ENCODE data around the gene GNB1L. TPM values are rescaled to one million over a fixed set of nuclear protein-coding genes. Genes with fewer than 3 reads are reported as not detected.
A peak's percentile ranks its signal among the peaks of the same experiment; 100 is the strongest.

GNB1L gene
- total and polyA plus RNA-seq, 9 of the 15 experiments (the other 6 are each of a cell fraction or from before 2014, with no cell fraction given) = 0.56 to 50.5 (median 10.2) TPM

DNA sequence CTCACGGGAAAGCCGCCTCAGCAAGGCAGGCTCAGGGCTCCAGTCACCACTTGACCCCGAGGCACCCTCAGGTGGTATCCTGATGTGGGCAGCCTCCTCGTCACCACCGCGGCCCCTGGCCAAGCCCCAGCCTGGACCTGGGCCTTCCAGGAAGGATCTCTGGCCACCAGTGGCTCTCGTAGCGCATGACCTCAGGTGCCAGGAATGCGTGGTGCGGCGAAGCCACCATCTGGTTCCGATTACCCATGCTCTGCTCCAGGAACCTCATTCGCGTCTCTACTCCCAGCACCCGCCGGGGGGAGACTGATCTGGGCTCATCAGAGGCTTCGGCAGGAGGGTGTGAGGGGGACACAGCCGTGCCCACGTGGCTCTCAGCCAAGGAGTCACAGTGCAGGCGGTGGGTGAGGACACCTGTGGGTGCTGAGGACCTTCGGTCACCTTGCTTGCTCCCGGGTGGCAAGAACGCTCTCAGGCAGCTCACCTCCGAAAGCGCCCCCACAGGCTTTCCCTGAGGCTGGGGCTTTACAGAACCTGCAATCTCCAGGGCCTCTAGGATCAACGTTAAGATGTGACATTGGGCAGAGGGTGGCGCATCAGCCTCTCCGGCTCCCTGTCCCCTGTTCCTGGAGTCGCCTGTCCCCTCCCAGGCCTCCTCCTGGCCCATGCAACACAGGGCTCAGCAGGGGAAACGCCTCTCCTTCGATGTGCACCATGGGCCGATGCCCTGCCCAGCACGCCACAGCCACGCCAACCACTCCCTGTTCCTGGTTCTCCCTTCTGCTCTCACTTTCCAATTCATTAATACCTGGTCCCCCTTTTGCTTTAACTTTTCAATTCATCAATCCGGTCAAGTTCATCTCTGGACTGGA is 55.1 kb downstream of the GNB1L start (continued):
- TF ChIP-seq XRCC3 (IDR thresholded peaks at IDR 0.05) (no peak), ZNF77 (CRISPR knock-in tag; IDR thresholded peaks at IDR 0.05) (no peak), KLF13 (tag; IDR thresholded peaks at IDR 0.05; ENCODE audit: borderline replicate concordance, low read depth) (0 out of 2 replicates have a peak, but pooled peaks have one; percentile 26), CBX8 (IDR thresholded peaks at IDR 0.05; ENCODE audit: borderline replicate concordance, extremely low read depth, low read depth, low read length, poor library complexity, severe bottlenecking) (no peak), TAF7 (tag; IDR thresholded peaks at IDR 0.05) (no peak), TEAD2 (tag; IDR thresholded peaks at IDR 0.05) (peak; percentile 9; the same call in 1 of the 2 replicates), CEBPG (CRISPR knock-in tag; IDR thresholded peaks at IDR 0.05) (no peak), CEBPG (tag; conservative IDR thresholded peaks at IDR 0.05 in 1 of 2, IDR thresholded peaks at IDR 0.05 in 1 of 2) (no peak), CBFB (CRISPR knock-in tag; IDR thresholded peaks at IDR 0.05) (no peak), NCOR1 (IDR thresholded peaks at IDR 0.05) (no peak), MCM5 (IDR thresholded peaks at IDR 0.05; ENCODE audit: low read depth) (no peak), SETDB1 (IDR thresholded peaks at IDR 0.05; ENCODE audit: low read length) (peak; percentile 91), MEF2A (IDR thresholded peaks at IDR 0.05; ENCODE audit: control insufficient read depth, low read depth, low read length) (no peak), ZNF561 (CRISPR knock-in tag; conservative IDR thresholded peaks at IDR 0.05) (no peak), BDP1 (IDR thresholded peaks at IDR 0.05; ENCODE audit: insufficient read depth, insufficient read length) (no peak), TRIM24 (IDR thresholded peaks at IDR 0.05) (no peak), ZNF212 (CRISPR knock-in tag; IDR thresholded peaks at IDR 0.05) (no peak), ZNF184 (CRISPR knock-in tag; IDR thresholded peaks at IDR 0.05) (no peak), ZFP36 (IDR thresholded peaks at IDR 0.05; ENCODE audit: low read depth, low read length, partially characterized antibody) (no peak), POU5F1 (IDR thresholded peaks at IDR 0.05; ENCODE audit: borderline replicate concordance, low read depth, low read length, partially characterized antibody) (no peak), SP2 (IDR thresholded peaks at IDR 0.05; ENCODE audit: extremely low read depth, low read depth, low read length, poor library complexity, severe bottlenecking) (no peak), CAMTA2 (CRISPR knock-in tag; conservative IDR thresholded peaks at IDR 0.05) (no peak), EWSR1 (IDR thresholded peaks at IDR 0.05; ENCODE audit: borderline replicate concordance, low read depth, partially characterized antibody) (no peak), ZNF23 (CRISPR knock-in tag; IDR thresholded peaks at IDR 0.05) (no peak)
- TF ChIP-seq, protein P1, sequence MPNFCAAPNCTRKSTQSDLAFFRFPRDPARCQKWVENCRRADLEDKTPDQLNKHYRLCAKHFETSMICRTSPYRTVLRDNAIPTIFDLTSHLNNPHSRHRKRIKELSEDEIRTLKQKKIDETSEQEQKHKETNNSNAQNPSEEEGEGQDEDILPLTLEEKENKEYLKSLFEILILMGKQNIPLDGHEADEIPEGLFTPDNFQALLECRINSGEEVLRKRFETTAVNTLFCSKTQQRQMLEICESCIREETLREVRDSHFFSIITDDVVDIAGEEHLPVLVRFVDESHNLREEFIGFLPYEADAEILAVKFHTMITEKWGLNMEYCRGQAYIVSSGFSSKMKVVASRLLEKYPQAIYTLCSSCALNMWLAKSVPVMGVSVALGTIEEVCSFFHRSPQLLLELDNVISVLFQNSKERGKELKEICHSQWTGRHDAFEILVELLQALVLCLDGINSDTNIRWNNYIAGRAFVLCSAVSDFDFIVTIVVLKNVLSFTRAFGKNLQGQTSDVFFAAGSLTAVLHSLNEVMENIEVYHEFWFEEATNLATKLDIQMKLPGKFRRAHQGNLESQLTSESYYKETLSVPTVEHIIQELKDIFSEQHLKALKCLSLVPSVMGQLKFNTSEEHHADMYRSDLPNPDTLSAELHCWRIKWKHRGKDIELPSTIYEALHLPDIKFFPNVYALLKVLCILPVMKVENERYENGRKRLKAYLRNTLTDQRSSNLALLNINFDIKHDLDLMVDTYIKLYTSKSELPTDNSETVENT (CRISPR knock-in tag; IDR thresholded peaks at IDR 0.05) = peak; percentile 19; the same call in 1 of the 2 replicates
- TF ChIP-seq, protein P2, sequence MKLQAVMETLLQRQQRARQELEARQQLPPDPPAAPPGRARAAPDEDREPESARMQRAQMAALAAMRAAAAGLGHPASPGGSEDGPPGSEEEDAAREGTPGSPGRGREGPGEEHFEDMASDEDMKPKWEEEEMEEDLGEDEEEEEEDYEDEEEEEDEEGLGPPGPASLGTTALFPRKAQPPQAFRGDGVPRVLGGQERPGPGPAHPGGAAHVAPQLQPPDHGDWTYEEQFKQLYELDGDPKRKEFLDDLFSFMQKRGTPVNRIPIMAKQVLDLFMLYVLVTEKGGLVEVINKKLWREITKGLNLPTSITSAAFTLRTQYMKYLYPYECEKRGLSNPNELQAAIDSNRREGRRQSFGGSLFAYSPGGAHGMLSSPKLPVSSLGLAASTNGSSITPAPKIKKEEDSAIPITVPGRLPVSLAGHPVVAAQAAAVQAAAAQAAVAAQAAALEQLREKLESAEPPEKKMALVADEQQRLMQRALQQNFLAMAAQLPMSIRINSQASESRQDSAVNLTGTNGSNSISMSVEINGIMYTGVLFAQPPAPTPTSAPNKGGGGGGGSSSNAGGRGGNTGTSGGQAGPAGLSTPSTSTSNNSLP (IDR thresholded peaks at IDR 0.05; ENCODE audit: borderline replicate concordance, low read depth, low read length) = no peak
